Astrocyte (in vitro differentiated cells and primary cell): ENCODE results near the gene HOXA4. TPM values are rescaled to one million over a fixed set of nuclear protein-coding genes. Genes with fewer than 3 reads are reported as not detected.

Experiments
- DNase-seq: peaks from one replicate; pipeline ENCODE4 v3.0.0-alpha.2; 2010; ENCODE audit warnings: low read depth
- FAIRE-seq: peaks from 2 replicates; lab custom pipeline; 2011; peaks lifted over from hg19 to GRCh38; lab: Jason Lieb, UNC
- H2AFZ ChIP-seq: 2 replicates; pipeline ENCODE4 v1.6.0; 2012; ENCODE audit warnings: low read depth, low read length, inconsistent platforms
- H3K27ac ChIP-seq: 2 replicates; pipeline ENCODE4 v1.5.1; 2011; ENCODE audit warnings: low read depth, low read length, inconsistent platforms
- H3K27me3 ChIP-seq: 2 replicates; pipeline ENCODE4 v1.6.0; 2011; ENCODE audit warnings: low read length, inconsistent platforms; ENCODE audit not compliant: insufficient read depth
- H3K36me3 ChIP-seq: 2 replicates; pipeline ENCODE4 v1.5.1; 2011; ENCODE audit warnings: low read length, inconsistent platforms; ENCODE audit not compliant: insufficient read depth
- H3K4me1 ChIP-seq: 2 replicates; pipeline ENCODE4 v1.5.1; 2011; ENCODE audit warnings: low read length, inconsistent platforms; ENCODE audit not compliant: insufficient read depth
- H3K4me2 ChIP-seq: 2 replicates; pipeline ENCODE4 v1.6.0; 2012; ENCODE audit warnings: low read length, inconsistent platforms
- H3K4me3 ChIP-seq: 2 replicates; pipeline ENCODE4 v1.5.1; 2011; ENCODE audit warnings: low read depth, mild to moderate bottlenecking, low read length, inconsistent platforms; ENCODE audit not compliant: insufficient read depth
- H3K79me2 ChIP-seq: 2 replicates; pipeline ENCODE4 v1.6.0; 2012; ENCODE audit warnings: mild to moderate bottlenecking, low read length, inconsistent platforms; ENCODE audit not compliant: insufficient read depth
- H3K9ac ChIP-seq: 2 replicates; pipeline ENCODE4 v1.6.0; 2012; ENCODE audit warnings: mild to moderate bottlenecking, low read length, inconsistent platforms
- H3K9me3 ChIP-seq: 2 replicates; pipeline ENCODE4 v1.5.1; 2012; ENCODE audit warnings: low read depth, mild to moderate bottlenecking, low read length, inconsistent platforms; ENCODE audit not compliant: insufficient read depth
- H4K20me1 ChIP-seq: 2 replicates; pipeline ENCODE4 v1.6.0; 2012; ENCODE audit warnings: low read length, inconsistent platforms; ENCODE audit not compliant: insufficient read depth
- H3K27ac Mint-ChIP-seq: one replicate; pipeline ENCODE4 v1.8.0; 2021; ENCODE audit warnings: mild to moderate bottlenecking, mixed read lengths; ENCODE audit not compliant: unreplicated experiment
- H3K27me3 Mint-ChIP-seq: one replicate; pipeline ENCODE4 v1.8.0; 2021; ENCODE audit warnings: low read depth, mixed read lengths; ENCODE audit not compliant: unreplicated experiment
- H3K36me3 Mint-ChIP-seq: one replicate; pipeline ENCODE4 v1.8.0; 2021; ENCODE audit warnings: low read depth, mixed read lengths; ENCODE audit not compliant: unreplicated experiment
- H3K4me1 Mint-ChIP-seq: one replicate; pipeline ENCODE4 v1.8.0; 2021; ENCODE audit warnings: low read depth, mixed read lengths; ENCODE audit not compliant: unreplicated experiment
- H3K4me3 Mint-ChIP-seq: one replicate; pipeline ENCODE4 v1.8.0; 2021; ENCODE audit warnings: mild to moderate bottlenecking, moderate library complexity, mixed read lengths; ENCODE audit not compliant: unreplicated experiment
- H3K9me3 Mint-ChIP-seq: one replicate; pipeline ENCODE4 v1.8.0; 2021; ENCODE audit warnings: mild to moderate bottlenecking, mixed read lengths; ENCODE audit not compliant: unreplicated experiment
- EZH2 ChIP-seq: IDR thresholded peaks from 2 replicates; pipeline ENCODE4 v1.6.1; 2012; ENCODE audit warnings: mild to moderate bottlenecking, low read length, inconsistent platforms; ENCODE audit not compliant: insufficient read depth
- total RNA-seq: library from RNA; stranded (reverse); gene quantifications from 2 replicates; pipeline ENCODE4 v1.2.1, GENCODE V29; 2021
- TF ChIP-seq, protein P1 (sequence below): IDR thresholded peaks from 2 replicates; pipeline ENCODE4 v1.5.1; 2011; ENCODE audit warnings: low read depth, mild to moderate bottlenecking, inconsistent platforms, low read length, moderate library complexity; ENCODE audit not compliant: insufficient read depth

Gene HOXA4
- total RNA-seq, 1 donor from 2014 or later: not detected

DNA sequence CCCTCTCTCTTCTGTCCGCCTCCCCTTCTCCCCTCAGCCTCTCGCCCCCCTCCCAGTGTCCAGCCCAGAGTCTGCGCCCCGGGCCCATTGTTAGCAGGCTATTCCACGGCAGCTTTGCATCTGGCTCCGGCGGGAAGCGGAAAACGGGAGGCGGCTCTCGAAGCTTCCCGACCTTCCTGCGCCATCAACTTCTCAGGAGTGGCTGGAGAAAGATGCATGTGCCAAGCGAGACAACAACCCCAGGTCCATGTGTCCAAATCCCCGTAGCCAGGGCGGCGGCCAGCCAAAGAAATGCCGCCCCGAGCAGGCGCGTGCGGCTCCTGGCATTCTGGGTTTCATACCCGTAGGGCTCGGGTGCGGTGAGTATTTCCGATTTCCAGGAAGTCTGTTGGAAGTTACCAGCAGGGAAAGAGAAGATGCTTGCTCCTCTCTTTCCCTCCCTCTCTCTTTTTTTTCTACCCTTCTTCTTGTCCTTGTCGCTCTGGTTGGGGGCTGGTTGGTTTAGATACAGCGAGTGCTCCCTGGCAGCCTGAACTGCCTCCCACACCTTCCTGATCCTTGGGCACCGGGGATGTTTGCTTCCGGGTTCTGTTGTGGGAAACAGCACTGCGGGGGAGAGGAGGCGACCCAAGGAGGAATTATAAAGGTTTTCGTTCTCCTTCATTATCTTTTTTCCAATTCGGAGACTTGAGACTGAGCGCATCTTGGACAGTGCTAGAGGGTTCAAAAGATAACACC, 26.9 kb downstream of the HOXA4 start:
- Mint-ChIP-seq H3K36me3 (peaks cover 5% of the 10 kb centered on the region), H3K4me1 (no peaks in the 10 kb centered on the region), H3K27ac (no peak overlapping the region), H3K27me3 (peaks cover 91% of the 10 kb centered on the region), H3K9me3 (peaks cover 44% of the 10 kb centered on the region), H3K4me3 (no peak overlapping the region)
- H3K9ac ChIP-seq: peak overlapping the region; percentile 68
- no peaks in the 10 kb centered on the region for H4K20me1 ChIP-seq
- H3K79me2 ChIP-seq: peaks cover 30% of the 10 kb centered on the region
- no peaks in the 10 kb centered on the region for H3K9me3 ChIP-seq
- H3K27me3 ChIP-seq: peaks cover 73% of the 10 kb centered on the region
- peaks cover 28% of the 10 kb centered on the region for H3K4me1 ChIP-seq
- H3K27ac ChIP-seq: peak overlapping the region; percentile 72
- peak; percentile 79 for TF ChIP-seq EZH2
- TF ChIP-seq, protein P1, sequence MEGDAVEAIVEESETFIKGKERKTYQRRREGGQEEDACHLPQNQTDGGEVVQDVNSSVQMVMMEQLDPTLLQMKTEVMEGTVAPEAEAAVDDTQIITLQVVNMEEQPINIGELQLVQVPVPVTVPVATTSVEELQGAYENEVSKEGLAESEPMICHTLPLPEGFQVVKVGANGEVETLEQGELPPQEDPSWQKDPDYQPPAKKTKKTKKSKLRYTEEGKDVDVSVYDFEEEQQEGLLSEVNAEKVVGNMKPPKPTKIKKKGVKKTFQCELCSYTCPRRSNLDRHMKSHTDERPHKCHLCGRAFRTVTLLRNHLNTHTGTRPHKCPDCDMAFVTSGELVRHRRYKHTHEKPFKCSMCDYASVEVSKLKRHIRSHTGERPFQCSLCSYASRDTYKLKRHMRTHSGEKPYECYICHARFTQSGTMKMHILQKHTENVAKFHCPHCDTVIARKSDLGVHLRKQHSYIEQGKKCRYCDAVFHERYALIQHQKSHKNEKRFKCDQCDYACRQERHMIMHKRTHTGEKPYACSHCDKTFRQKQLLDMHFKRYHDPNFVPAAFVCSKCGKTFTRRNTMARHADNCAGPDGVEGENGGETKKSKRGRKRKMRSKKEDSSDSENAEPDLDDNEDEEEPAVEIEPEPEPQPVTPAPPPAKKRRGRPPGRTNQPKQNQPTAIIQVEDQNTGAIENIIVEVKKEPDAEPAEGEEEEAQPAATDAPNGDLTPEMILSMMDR: no peak
- H3K4me3 ChIP-seq: peak overlapping the region; percentile 35
- no peak overlapping the region for H2AFZ ChIP-seq
- peak overlapping the region; percentile 91 for H3K4me2 ChIP-seq
- H3K36me3 ChIP-seq: no peaks in the 10 kb centered on the region
- peak; percentile 34 for DNase-seq
- FAIRE-seq: no peak

DNA sequence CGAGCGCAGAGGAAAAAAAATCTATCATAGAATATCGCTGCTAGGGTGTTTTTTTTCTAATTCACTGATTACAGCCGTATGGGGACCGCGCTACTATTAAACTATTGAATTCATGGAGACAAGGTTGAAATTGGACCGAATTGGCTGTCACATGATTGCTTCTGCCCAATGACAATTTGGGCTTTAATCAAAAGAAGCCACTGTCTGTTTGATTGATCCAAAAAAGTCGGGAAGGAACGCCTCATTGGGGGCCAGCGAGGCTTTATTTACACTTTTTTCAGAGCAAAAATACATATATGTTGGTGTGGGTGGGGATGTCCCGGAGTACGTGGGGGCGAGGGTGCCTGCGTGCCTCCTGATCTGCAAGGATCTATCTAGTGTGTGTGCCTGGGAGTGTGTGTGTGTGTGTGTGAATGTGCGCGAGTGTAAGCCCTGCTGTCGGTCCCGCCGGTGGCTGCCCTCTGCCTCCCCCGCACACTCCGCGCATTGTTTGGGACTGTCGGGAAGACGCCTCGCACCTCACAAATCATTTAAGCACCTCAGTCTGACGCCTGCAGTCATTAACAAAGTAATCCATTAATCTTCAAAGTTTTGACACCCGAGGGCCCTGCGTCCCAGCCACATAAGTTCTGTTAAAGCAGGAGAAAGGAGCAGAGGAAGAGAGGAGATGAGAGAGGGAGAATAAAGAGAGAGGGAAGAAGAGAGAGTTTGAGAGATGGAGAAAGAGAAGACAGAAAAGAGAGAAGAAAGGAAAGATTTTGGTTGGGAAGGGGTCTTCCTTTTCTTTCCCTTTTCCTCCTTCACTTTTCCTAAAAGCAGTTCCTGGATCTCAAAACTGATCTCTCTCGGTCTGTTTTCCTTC, 27.7 kb downstream of the HOXA4 start, which contains the start of gene HOXA2:
TSS of gene HOXA2 (minus strand) at position 103 of the 862 bp plus-strand sequence. CDS start 183 bp downstream, outside the sequence.
- Histone ChIP-seq H3K79me2 (peaks cover 36% of the 10 kb centered on the region), H3K36me3 (no peaks in the 10 kb centered on the region), H3K4me2 (peak within 1 kb of the TSS; percentile 91), H3K9me3 (no peaks in the 10 kb centered on the region), H2AFZ (no peak within 1 kb of the TSS), H3K27me3 (peaks cover 75% of the 10 kb centered on the region), H3K4me3 (peak within 1 kb of the TSS; percentile 50), H4K20me1 (peaks cover 1% of the 10 kb centered on the region), H3K9ac (peak within 1 kb of the TSS; percentile 68), H3K4me1 (peaks cover 27% of the 10 kb centered on the region), H3K27ac (peak within 1 kb of the TSS; percentile 72)
- H3K27me3 Mint-ChIP-seq: peaks cover 92% of the 10 kb centered on the region
- no peaks in the 10 kb centered on the region for H3K4me1 Mint-ChIP-seq
- no peak within 1 kb of the TSS for H3K4me3 Mint-ChIP-seq
- peaks cover 5% of the 10 kb centered on the region for H3K36me3 Mint-ChIP-seq
- H3K9me3 Mint-ChIP-seq: peaks cover 45% of the 10 kb centered on the region
- FAIRE-seq: no peak
- DNase-seq: peak; percentile 83
- H3K27ac Mint-ChIP-seq: peak within 1 kb of the TSS; percentile 75
- TF ChIP-seq, protein P1: no peak
